Measurements from ENCODE around the gene DAGLA.

DNA sequence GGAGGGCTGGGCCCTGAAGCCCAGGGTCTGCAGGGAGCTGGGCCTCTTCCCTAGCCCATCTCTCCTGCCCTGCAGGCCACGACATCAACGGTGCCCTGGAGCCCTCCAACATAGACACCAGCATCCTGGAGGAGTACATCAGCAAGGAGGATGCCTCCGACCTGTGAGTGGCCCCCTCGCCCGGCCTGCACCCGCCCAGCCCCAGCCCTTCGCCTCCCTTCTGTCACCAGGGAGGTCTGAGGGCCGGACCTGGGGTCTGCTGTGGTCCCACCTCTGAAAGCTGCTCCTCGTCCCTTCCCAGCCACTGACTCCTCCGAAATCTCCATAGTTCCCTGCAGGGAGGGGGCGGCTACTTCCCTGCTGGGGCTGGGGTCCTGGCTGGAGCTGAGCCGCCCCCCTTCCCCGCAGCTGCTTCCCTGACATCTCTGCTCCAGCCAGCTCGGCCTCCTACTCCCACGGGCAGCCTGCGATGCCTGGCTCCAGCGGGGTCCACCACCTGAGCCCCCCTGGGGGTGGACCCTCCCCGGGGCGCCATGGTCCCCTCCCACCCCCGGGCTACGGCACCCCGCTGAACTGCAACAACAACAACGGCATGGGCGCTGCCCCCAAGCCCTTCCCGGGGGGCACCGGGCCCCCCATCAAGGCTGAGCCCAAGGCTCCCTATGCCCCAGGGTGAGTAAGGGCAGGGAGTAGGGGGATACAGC, 85.5 kb downstream of the DAGLA start:
- TF ChIP-seq, protein P1, sequence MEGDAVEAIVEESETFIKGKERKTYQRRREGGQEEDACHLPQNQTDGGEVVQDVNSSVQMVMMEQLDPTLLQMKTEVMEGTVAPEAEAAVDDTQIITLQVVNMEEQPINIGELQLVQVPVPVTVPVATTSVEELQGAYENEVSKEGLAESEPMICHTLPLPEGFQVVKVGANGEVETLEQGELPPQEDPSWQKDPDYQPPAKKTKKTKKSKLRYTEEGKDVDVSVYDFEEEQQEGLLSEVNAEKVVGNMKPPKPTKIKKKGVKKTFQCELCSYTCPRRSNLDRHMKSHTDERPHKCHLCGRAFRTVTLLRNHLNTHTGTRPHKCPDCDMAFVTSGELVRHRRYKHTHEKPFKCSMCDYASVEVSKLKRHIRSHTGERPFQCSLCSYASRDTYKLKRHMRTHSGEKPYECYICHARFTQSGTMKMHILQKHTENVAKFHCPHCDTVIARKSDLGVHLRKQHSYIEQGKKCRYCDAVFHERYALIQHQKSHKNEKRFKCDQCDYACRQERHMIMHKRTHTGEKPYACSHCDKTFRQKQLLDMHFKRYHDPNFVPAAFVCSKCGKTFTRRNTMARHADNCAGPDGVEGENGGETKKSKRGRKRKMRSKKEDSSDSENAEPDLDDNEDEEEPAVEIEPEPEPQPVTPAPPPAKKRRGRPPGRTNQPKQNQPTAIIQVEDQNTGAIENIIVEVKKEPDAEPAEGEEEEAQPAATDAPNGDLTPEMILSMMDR (conservative IDR thresholded peaks at IDR 0.05): no peak
- TF ChIP-seq ZFX (IDR thresholded peaks at IDR 0.05): no peak
